Muscle layer of duodenum (tissue), 2 donors: ENCODE data around the gene ERBB4.
"Not testable (repeated sequence)": the region's sequence is repeated elsewhere in the genome, so short reads cannot be mapped to it uniquely, and the experiment has no call there.

Experiments used
- H3K27ac ChIP-seq: one replicate; pipeline ENCODE4 v1.7.0; 2013; ENCODE audit warnings: mild to moderate bottlenecking, low read length
- H3K27me3 ChIP-seq: one replicate; pipeline ENCODE4 v1.7.0; 2013; ENCODE audit warnings: low read depth, mild to moderate bottlenecking, control low read depth, low read length
- H3K36me3 ChIP-seq, 2 donors: one replicate each; pipeline ENCODE4 v1.7.0; 2013; ENCODE audit warnings: low read length in 2 of 2, control low read depth in 1 of 2, mild to moderate bottlenecking in 1 of 2; ENCODE audit not compliant: insufficient read depth in 2 of 2, control insufficient read depth in 1 of 2
- H3K4me1 ChIP-seq, 2 donors: one replicate each; pipeline ENCODE4 v1.7.0; 2013; ENCODE audit warnings: low read length in 2 of 2, mild to moderate bottlenecking in 2 of 2, control low read depth in 1 of 2, moderate library complexity in 1 of 2; ENCODE audit not compliant: insufficient read depth in 2 of 2, control insufficient read depth in 1 of 2
- H3K4me3 ChIP-seq, 2 donors: one replicate each; pipeline ENCODE4 v1.7.0; 2013; ENCODE audit warnings: low read length in 2 of 2, low read depth in 1 of 2, mild to moderate bottlenecking in 1 of 2
- H3K9me3 ChIP-seq, 2 donors: one replicate each; pipeline ENCODE4 v1.7.0; 2013; ENCODE audit warnings: low read length in 2 of 2, control low read depth in 1 of 2, mild to moderate bottlenecking in 1 of 2; ENCODE audit not compliant: control insufficient read depth in 1 of 2
- donor health status: healthy.

ERBB4 gene

GRCh38 chr2:212473211-212473610 lies 65.4 kb downstream of the ERBB4 start:
- no peaks in the 10 kb centered on the region for H3K4me1 ChIP-seq
- H3K4me3 ChIP-seq = no peak overlapping the region
- no peaks in the 10 kb centered on the region for H3K27me3 ChIP-seq
- no peaks in the 10 kb centered on the region for H3K9me3 ChIP-seq
- H3K27ac ChIP-seq = no peak overlapping the region
- no peaks in the 10 kb centered on the region for H3K36me3 ChIP-seq

- not testable (repeated sequence) for H3K36me3 ChIP-seq, H3K27me3 ChIP-seq, H3K9me3 ChIP-seq, H3K4me3 ChIP-seq, H3K27ac ChIP-seq, H3K4me1 ChIP-seq
These were observed 71.1 kb downstream of the ERBB4 start for GRCh38 chr2:212467551-212467950.

- H3K9me3 ChIP-seq = peaks cover 0 to 2% of the 10 kb centered on the region in 2 donors
- no peaks in the 10 kb centered on the region for H3K36me3 ChIP-seq
- H3K4me1 ChIP-seq = no peaks in the 10 kb centered on the region
- no peak overlapping the region for H3K4me3 ChIP-seq
- H3K27me3 ChIP-seq = no peaks in the 10 kb centered on the region
- no peak overlapping the region for H3K27ac ChIP-seq
These were observed 73.1 kb downstream of the ERBB4 start for GRCh38 chr2:212465456-212465855.

- H3K4me3 ChIP-seq, H3K4me1 ChIP-seq, H3K27me3 ChIP-seq, H3K27ac ChIP-seq, H3K9me3 ChIP-seq, H3K36me3 ChIP-seq: not testable (repeated sequence)
These were observed 76.9 kb downstream of the ERBB4 start for GRCh38 chr2:212461708-212462107.

- H3K4me1 ChIP-seq = no peaks in the 10 kb centered on the region
- H3K27me3 ChIP-seq = no peaks in the 10 kb centered on the region
- no peaks in the 10 kb centered on the region for H3K36me3 ChIP-seq
- H3K4me3 ChIP-seq = no peak overlapping the region
- no peaks in the 10 kb centered on the region for H3K9me3 ChIP-seq
- no peak overlapping the region for H3K27ac ChIP-seq
These were observed 84.5 kb downstream of the ERBB4 start for GRCh38 chr2:212454149-212454548.

- no peaks in the 10 kb centered on the region for H3K9me3 ChIP-seq
- H3K36me3 ChIP-seq = no peaks in the 10 kb centered on the region
- no peak overlapping the region for H3K27ac ChIP-seq
- no peaks in the 10 kb centered on the region for H3K4me1 ChIP-seq
- H3K4me3 ChIP-seq = no peak overlapping the region
- H3K27me3 ChIP-seq = no peaks in the 10 kb centered on the region
These were observed 86.8 kb downstream of the ERBB4 start for GRCh38 chr2:212451786-212452231.

GRCh38 chr2:212448698-212449097 lies 89.9 kb downstream of the ERBB4 start:
- Histone ChIP-seq H3K4me3 (no peak overlapping the region), H3K27me3 (no peaks in the 10 kb centered on the region)

GRCh38 chr2:212441821-212442220 lies 96.8 kb downstream of the ERBB4 start:
- Histone ChIP-seq H3K27me3 (no peaks in the 10 kb centered on the region), H3K36me3 (no peaks in the 10 kb centered on the region), H3K4me1 (no peaks in the 10 kb centered on the region), H3K4me3 (no peak overlapping the region), H3K9me3 (peaks cover 0 to 3% of the 10 kb centered on the region in 2 donors), H3K27ac (no peak overlapping the region)

More at GRCh38 chr2:212448698-212449097, 89.9 kb downstream of the ERBB4 start:
- Histone ChIP-seq H3K27ac (no peak overlapping the region), H3K9me3 (no peaks in the 10 kb centered on the region), H3K36me3 (no peaks in the 10 kb centered on the region), H3K4me1 (no peaks in the 10 kb centered on the region)

- H3K4me1 ChIP-seq = no peaks in the 10 kb centered on the region
- H3K36me3 ChIP-seq = no peaks in the 10 kb centered on the region
- H3K9me3 ChIP-seq = peaks cover 0 to 3% of the 10 kb centered on the region in 2 donors
- H3K27me3 ChIP-seq = no peaks in the 10 kb centered on the region
- no peak overlapping the region for H3K27ac ChIP-seq
- no peak overlapping the region for H3K4me3 ChIP-seq
These were observed 97.5 kb downstream of the ERBB4 start for GRCh38 chr2:212441141-212441540.

GRCh38 chr2:212428681-212429478 lies 109.7 kb downstream of the ERBB4 start:
- no peaks in the 10 kb centered on the region for H3K27me3 ChIP-seq
- H3K4me1 ChIP-seq = no peaks in the 10 kb centered on the region
- H3K9me3 ChIP-seq = peaks cover 0 to 5% of the 10 kb centered on the region in 2 donors
- H3K36me3 ChIP-seq = no peaks in the 10 kb centered on the region
- H3K4me3 ChIP-seq = no peak overlapping the region
- no peak overlapping the region for H3K27ac ChIP-seq

GRCh38 chr2:212427638-212428037 lies 111.0 kb downstream of the ERBB4 start:
- Histone ChIP-seq H3K36me3 (no peaks in the 10 kb centered on the region), H3K27ac (no peak overlapping the region), H3K4me3 (no peak overlapping the region), H3K27me3 (no peaks in the 10 kb centered on the region), H3K9me3 (peaks cover 0 to 5% of the 10 kb centered on the region in 2 donors), H3K4me1 (no peaks in the 10 kb centered on the region)
